Medulla oblongata (tissue), 1 donor: Measurements from ENCODE around the gene C3.
"Not testable (repeated sequence)": the region's sequence is repeated elsewhere in the genome, so short reads cannot be mapped to it uniquely, and the experiment has no call there.

ENCODE experiments used
- DNase-seq: peaks from one replicate; pipeline ENCODE4 v3.0.0-alpha.2; 2015; ENCODE audit errors: extremely low spot score

Gene C3

GRCh38 chr19:6664916-6665315, 55.5 kb downstream of the C3 start:
- no peak for DNase-seq

DNA sequence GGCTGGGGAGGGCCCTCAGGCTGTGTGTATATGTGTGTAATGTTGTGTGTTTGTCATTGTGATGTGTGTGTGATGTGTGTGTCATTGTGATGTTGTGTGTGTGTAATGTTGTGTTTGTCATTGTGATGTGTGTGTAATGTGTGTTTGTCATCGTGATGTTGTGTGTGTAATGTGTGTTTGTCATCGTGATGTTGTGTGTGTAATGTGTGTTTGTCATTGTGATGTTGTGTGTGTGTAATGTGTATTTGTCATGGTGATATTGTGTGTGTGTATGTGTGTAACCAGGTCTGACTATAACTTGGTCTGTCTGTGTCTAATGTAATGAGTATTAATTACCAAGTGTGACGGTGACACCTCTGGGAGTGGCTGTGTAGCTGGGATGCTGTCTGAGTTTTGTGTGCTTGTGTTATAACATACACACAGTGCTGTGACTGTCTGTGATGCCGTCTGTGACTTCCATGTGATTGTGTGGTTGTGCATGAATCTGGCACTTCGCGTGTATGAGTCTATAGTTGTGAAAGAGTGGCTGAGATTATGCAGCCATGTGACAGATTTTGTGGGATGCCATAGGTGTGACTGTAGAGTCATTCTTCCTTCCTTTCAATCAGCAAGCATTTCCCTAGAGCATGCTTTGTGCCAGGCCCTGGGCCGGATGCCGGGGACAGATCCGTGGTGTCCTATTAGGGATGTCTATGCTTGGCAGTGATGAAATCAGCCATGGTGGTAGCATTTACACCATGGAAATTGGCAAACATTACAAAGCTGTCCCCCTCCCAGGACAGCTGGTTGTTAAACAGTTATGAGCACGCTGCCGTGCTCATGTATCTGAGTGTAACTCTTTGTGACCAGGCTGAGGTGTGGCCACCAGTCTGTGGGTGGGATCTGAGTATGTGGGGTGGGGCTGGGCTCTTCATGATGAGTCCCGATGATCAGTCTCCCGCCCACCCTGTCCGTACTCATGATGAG, 56.9 kb downstream of the C3 start:
- DNase-seq, result no peak

GRCh38 chr19:6662702-6663101, 57.7 kb downstream of the C3 start:
- no peak for DNase-seq

DNA sequence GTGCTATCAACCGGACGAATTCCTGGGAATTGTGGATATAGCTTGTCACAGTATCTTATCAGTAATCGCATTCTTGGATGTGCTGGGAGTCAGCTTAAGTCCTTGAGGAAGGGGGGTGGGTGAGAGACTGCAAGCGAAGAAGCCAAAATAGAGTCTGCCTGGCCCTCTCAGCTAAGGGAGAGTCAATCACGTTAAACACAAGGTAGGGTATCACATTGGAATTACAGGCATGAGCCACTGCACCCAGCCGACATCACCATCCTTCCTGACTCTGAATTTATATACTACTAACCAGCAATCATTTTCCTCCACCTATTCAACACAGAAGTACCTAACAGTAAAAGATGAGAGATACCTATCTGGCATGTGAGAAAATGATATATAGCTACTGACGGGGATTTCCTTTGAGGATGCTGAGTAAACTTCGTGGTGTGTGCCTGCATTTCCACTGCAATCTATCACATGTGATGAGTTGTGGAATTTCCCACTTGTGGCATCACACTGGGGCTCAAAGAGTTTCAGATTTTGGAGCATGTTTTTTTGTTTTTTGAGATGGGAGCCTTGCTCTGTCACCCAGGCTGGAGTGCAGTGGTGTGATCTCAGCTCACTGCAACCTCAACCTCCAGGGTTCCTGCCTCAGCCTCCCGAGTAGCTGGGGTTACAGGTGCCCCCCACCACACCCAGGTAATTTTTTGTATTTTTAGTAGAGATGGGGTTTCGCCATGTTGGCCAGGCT, 58.8 kb downstream of the C3 start:
- DNase-seq, result not testable (repeated sequence)

GRCh38 chr19:6660930-6661329, 59.5 kb downstream of the C3 start:
- DNase-seq, result no peak

DNA sequence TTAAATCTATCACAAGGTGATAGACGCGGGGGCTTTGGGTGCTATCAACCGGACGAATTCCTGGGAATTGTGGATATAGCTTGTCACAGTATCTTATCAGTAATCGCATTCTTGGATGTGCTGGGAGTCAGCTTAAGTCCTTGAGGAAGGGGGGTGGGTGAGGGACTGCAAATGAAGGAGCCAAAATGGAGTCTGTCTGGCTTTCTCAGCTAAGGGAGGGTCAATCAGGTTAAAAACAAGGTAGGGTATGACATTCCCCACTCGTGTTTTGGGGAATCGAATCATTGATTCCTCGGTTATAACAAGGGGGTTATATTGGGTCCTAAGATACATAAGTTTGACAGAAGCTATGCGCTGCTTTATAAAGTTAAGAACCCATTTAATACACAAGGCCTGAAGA, 64.1 kb downstream of the C3 start:
- DNase-seq, result not testable (repeated sequence)

GRCh38 chr19:6654347-6655310, 65.8 kb downstream of the C3 start:
- no peak for DNase-seq

GRCh38 chr19:6652805-6653094, 67.7 kb downstream of the C3 start:
- no peak for DNase-seq

DNA sequence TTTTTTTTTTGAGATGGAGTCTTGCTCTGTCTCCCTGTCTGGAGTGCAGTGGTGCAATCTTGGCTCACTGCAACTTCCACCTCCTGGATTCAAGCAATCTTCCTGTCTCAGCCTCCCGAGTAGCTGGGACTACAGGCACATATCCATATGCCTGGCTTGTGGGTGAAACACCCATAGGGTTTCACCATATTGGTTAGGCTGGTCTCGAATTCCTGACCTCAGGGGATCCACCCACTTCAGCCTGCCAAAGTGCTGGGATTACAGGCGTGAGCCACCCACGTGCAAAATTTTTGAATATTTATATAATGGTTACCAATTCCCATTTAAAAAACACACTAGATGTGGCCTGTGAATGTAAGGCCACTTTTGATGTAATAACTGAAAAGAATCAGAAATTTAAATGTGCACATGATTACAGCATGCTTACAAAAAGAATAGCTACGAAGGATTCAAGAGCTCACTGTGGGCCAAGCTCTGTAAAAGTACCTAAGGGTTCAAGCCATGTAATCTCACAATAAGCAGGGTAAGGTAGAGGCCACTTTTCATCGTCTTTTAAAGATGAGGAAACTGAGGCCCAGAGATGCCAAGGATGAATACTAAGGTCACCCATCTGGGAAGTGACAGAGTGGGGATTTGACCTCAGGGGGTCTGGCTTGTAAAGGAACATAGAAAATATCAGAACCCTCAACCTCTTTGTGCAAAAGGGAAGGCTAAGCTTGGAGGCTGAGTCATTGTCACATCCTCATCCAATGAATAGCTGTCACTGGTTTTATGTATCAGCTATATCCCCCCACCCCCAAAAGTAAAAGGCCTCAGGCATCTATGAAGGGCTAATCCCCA, 68.3 kb downstream of the C3 start:
- DNase-seq, result no peak

DNA sequence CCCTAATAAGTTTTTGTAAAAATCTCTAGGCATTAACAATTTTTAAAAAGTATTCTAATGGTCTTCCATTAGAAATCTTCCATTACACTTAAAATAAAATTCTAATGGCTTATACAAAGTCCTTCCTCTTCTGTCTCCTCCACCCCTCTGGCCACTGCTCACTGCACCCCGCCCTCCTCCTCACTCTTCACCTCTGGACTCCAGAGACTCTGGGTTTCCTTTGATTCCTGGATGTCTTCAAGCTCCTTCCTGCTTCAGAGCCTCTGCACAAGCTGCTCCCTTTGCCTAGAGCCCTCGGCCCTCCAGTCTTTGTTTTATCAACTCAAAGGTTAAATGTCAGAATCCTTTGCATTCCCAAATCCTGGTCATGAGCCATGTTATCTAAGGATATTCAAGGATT, 71.3 kb downstream of the C3 start:
- no peak for DNase-seq

DNA sequence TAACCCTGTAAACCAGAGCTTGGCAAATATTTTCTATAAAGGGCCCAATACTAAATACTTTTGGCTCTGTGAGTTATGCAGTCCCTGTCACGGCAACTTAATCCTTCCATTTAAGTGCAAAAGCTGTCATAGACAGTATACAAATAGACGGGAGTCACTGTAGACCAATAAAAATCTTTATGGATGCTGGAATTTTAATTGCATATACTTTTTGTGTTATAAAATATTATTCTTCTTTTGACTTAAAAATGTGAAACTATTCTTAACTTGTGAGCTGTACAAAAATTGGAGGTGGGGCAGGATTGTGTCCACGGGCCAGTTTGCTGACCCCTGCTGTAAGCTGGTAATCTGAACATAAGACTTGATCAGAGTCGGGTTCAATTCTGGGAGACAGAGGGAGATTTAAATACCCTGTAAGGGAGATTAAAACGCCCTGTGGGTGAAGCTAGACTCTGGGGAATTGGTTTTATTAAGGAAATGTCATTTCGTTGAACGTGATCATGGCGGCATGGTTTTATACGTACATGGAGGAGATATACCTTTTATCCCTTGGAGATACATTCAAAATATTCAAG, 72.2 kb downstream of the C3 start:
- no peak for DNase-seq

DNA sequence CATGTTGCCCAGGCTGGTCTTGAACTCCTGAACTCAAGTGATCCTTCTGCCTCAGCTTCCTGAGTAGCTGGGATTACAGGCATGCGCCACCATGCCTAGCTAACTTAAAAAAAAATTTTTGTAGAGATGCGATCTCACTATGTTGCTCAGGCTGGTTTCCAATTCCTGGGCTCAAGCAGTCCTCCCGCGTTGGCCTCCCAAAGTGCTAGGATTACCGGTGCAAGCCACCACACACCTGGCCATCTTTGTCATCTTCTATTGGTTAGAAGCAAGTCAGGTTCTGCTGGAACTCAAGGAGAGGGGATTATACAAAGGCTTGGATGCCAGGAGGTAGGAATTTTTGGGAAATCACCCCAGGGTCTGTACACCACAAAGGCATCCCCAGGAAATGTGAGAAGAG, 75.7 kb downstream of the C3 start:
- DNase-seq, result no peak

GRCh38 chr19:6640333-6640732, 80.1 kb downstream of the C3 start:
- DNase-seq, result not testable (repeated sequence)

GRCh38 chr19:6639439-6639838, 81.0 kb downstream of the C3 start:
- no peak for DNase-seq

- not testable (repeated sequence) for DNase-seq
Measured at GRCh38 chr19:6633456-6633813, 87.0 kb downstream of the C3 start.

- peak; percentile 88 for DNase-seq
Measured at GRCh38 chr19:6632747-6633455, 87.5 kb downstream of the C3 start.

GRCh38 chr19:6632002-6632621, 88.3 kb downstream of the C3 start:
- DNase-seq, result peak; percentile 92
